Stimulated activated CD4-positive, alpha-beta T cell treated with anti-CD3 and anti-CD28 coated beads, Interleukin-1b, Interleukin-23, amount 100 ng/mL, for 1 hour (primary cell): ENCODE measurements around the gene INTS11.

ENCODE experiments used
- DNase-seq, 2 donors: peaks; one replicate each; pipeline ENCODE4 v3.0.0-alpha.2; 2020; ENCODE audit warnings: low read depth in 2 of 2

Gene INTS11

DNA sequence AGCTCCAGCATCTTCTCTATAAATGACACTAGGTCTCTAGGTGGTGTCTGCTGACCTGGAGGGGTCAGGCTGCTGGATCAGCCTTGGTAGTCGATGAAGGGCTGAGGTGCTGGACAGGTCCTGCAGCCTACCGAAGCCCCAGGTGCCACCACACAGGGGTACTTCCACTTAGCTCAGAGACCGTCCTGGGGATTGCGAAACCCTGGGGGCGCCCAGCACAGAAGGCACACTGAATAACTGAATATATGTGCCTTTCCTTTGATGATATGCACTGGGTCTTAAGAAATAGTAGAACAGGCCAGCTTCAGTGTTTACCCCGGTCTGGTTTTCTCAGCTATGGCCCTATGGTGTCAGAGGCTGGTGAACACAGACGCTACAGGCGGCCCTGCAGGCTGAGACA lies 61.7 kb downstream of the INTS11 start:
- DNase-seq = no peak

DNA sequence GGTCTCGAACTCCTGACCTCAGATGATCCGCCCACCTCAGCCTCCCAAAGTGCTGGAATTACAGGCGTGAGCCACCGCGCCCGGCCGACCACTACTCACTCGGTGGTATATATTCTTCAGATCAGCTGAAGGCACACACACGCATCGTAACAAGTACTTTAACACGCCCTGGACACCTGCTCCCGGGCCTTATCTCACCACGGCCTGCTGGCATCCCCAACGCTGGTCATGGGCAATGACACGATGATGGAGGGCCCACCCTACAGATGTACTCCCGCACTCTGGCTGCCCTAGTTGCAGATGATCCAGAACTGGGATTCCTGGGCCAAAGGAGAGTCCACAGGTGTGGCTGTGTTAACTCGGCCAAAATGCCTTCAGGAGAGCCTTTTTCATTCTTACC lies 62.4 kb downstream of the INTS11 start:
- DNase-seq = no peak
